ENCODE results near the gene PRKCH.
"Not testable (repeated sequence)": the region's sequence is repeated elsewhere in the genome, so short reads cannot be mapped to it uniquely, and the experiment has no call there.

PRKCH gene

GRCh38 chr14:61460718-61461611 is 139.6 kb downstream of the PRKCH start:
- DNase-seq, result peak; percentile 49

- peak; percentile 64 for DNase-seq
Observed at GRCh38 chr14:61461808-61462275, 140.5 kb downstream of the PRKCH start.

DNA sequence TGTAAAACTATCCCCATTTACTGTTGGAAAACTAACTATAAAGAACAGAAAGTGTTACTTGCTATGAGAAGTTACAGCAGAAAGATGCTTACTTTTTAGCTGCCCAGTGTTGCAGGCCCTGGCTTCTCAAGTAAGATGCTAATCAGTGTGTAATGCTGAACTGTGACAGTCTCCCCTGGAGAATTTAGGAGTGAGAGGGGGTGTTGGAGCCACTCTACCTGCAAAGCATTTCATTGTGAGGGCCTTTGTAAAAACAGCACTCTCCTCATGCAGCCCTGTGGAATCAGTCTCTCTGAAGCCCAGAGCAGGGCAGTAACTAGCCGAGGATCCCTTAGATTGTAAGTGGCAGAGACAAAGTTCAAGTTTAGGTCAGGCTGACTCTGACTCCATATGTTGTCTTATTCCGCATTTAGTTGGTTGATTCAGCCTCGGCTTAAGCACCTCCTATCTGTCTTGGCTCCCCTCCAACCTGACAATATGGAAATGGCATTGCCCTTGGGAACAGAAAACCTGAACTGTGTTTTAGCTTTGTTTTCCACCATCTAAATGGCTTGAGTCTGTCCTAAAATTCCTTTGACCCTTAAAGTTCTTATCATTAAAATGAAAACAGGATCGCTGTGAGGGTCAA is 141.3 kb downstream of the PRKCH start:
- DNase-seq, result no peak

GRCh38 chr14:61463664-61464285 is 142.4 kb downstream of the PRKCH start:
- no peak for DNase-seq

- not testable (repeated sequence) for DNase-seq
Observed at GRCh38 chr14:61464539-61465320, 143.4 kb downstream of the PRKCH start.

- no peak for DNase-seq
Observed at GRCh38 chr14:61466249-61466904, 145.0 kb downstream of the PRKCH start.

DNA sequence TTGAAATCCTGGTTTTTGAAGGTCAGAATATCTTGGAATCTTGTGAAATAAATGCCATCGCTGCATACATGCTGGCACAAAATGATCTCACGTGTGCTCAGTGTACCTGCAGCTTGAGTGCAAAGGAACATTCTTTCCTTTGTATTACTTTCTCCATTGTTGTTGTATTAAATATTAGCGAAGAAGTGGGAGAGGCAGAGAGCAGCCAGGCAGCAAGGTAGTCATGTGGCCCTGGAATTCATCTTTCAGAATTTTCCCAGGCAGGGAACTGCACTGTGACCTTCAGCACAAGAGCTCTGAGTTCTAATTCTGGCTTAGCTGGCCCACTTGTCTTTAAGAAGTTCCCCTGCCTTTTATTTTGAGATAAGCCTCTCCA is 145.5 kb downstream of the PRKCH start:
- no peak for DNase-seq

GRCh38 chr14:61467296-61467695 is 145.9 kb downstream of the PRKCH start:
- no peak for DNase-seq

GRCh38 chr14:61468063-61468825 is 146.9 kb downstream of the PRKCH start:
- DNase-seq, result no peak

- no peak for DNase-seq
Observed at GRCh38 chr14:61469781-61470180, 148.4 kb downstream of the PRKCH start.

- DNase-seq, result no peak
Observed at GRCh38 chr14:61470261-61470960, 149.0 kb downstream of the PRKCH start.

DNA sequence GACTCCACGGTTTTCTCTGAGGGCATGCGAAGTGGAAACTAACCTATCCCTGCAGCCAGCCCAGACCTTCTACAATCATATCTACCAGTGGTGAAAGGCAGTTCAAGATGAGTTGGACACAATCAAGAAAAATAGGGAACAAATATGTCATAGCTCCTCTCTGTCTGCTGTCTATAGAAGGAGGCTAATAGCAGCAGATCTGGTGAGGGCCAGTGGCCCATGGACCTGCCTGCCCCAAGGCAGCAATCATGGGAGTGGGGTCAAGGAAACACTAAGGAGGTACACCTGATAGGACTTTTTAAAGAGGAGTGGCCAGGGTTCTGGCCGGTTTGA is 149.5 kb downstream of the PRKCH start:
- DNase-seq, result no peak

DNA sequence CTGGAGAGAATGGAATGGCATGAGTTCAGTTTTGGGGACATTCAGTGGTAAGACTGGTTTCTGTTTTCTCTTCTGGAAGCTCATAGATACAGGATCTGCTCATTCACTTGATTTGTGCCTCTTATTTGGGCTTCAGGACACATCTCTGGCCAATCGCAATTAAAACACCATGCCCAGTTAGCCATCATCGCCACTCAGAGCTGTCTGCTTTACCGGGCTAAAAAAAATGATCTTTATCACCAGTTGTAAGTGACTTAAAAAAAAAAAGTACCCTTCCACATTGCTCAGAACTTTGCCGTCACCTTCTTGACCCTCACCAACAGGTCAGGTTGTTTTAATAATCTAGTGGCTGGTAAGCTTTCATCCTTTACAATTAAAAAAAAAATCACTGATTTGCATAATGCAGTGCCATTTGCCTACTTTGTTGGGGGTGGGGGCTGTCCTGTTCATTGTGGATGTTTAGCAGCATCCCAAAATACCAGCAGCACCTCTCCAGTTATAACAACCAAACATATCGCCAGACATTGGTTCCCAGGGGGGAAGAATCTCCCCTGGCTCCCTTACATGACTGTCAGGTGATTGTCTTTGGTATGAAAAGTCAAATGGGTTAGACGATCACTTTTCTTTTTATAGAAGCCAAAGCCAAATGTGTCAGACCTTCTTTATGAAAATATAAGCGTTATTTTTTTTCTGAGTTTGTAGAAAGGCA is 150.1 kb downstream of the PRKCH start:
- DNase-seq, result no peak

- DNase-seq, result peak; percentile 65
Observed at GRCh38 chr14:61472011-61472672, 150.8 kb downstream of the PRKCH start.

DNA sequence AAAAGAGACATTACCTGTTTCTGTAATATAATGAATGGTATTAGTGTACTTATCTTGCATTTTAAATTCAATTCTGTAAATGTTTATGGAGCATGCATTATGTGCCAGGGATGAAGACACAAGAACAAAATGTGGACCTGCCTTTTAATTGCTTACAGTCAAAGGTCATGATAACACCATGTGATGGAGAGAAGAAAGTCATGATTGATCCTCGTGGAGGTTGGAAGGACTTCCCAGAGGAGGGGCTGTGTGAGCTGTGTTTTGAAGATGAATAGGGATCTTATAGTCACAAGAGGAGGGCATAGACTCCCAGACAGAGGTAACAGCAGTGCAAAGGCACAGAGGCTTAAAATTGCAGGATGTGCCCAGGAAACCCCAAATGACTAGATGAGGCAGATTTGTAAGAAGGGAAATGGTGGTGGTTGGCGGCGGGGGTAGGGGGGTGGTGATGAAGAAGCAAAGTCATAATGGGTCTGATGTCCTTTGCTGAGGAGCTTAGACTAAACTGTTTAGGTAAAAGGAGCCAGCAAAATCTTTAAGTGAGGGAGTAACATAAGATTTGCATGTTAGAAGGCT is 151.5 kb downstream of the PRKCH start:
- peak; percentile 72 for DNase-seq

DNA sequence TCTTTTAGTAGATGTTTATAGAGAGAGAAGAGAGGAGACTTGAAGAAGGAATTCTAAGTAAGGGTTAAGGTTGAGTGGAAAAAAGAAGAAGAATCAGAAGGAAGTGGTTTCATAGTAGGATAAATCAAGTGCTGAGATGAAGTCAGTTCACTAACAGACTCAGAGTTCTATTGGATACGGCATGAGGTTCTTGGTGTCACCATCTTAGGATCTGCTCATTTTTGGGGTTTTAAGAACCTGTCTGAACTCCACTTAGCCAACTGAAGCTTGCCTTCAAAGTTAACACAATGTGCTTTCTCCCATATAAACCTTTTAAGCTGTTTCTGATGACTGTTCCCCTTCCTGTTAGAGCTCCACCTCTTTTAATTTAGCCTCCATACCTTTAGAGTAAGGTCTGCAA is 152.6 kb downstream of the PRKCH start:
- peak; percentile 42 for DNase-seq

- DNase-seq, result no peak
Observed at GRCh38 chr14:61474701-61475100, 153.3 kb downstream of the PRKCH start.

DNA sequence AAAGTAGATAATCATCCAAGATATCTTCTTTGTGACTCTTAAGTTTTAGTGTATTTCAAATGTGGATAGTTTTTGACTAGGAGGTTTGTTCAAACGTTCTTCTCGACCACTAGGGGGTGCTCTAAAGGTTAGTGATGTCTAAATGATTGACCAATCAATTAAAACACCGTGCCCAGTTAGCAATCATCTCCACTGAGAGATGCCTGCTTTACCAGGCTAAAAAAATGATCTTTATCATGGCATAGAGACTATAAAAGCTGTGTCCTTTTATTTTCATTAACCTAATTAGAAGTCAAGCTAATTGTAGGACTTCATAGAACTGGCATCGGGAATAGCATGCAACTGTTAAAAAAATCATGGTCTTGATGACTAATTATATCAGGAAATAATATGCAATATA is 153.9 kb downstream of the PRKCH start:
- peak; percentile 44 for DNase-seq

DNA sequence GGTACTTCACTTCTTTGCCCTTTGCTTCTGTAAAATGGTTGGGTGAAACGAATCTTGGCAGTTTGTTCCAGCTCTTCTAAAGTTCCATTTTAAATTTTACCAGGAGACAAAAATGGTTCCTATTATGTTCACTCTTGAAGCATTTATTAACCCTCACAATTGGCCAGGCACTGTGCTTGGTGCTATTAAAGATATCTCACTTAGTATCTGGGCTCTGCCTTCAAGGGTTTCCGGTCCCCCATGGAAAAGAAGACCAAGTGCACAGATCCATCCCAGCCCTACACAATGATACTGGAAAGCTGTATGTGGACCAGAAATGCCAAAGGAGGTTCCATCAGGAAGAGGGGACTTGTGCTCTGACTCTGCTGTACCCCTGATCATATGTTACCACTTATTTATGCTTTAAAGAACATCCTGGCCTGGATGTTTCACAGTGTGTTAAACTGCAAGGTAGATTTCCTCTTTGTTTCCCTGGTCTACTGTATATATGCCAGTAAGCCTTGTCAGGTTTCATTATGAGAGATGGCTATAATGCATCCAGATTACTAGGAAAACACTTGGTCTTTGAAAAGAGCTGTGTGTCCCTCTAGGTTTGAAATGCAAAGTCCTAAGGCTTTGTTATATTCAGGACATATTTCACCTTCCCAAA is 154.8 kb downstream of the PRKCH start:
- no peak for DNase-seq
